Measurements from ENCODE around the gene RAB35.

RAB35 gene

GRCh38 chr12:120142231-120142877, 25.8 kb upstream of the RAB35 start:
- no peak overlapping the region for H3K4me3 ChIP-seq (ENCODE audit: low read depth, low read length)
- TF ChIP-seq CTCF (IDR thresholded peaks at IDR 0.05; ENCODE audit: low read depth, low read length) = no peak

- no peak overlapping the region for H3K4me3 ChIP-seq (ENCODE audit: low read depth, low read length)
- no peak for TF ChIP-seq CTCF (IDR thresholded peaks at IDR 0.05; ENCODE audit: low read depth, low read length)
Observed at GRCh38 chr12:120141336-120141735, 24.8 kb upstream of the RAB35 start.

- no peak overlapping the region for H3K4me3 ChIP-seq (ENCODE audit: low read depth, low read length)
- no peak for TF ChIP-seq CTCF (IDR thresholded peaks at IDR 0.05; ENCODE audit: low read depth, low read length)
Observed at GRCh38 chr12:120140603-120141002, 24.1 kb upstream of the RAB35 start.

GRCh38 chr12:120139958-120140357, 23.4 kb upstream of the RAB35 start:
- no peak for TF ChIP-seq CTCF (IDR thresholded peaks at IDR 0.05; ENCODE audit: low read depth, low read length)
- H3K4me3 ChIP-seq (ENCODE audit: low read depth, low read length) = no peak overlapping the region

GRCh38 chr12:120138366-120138765, 21.8 kb upstream of the RAB35 start:
- no peak for TF ChIP-seq CTCF (IDR thresholded peaks at IDR 0.05; ENCODE audit: low read depth, low read length)
- H3K4me3 ChIP-seq (ENCODE audit: low read depth, low read length) = no peak overlapping the region

GRCh38 chr12:120137833-120138232, 21.3 kb upstream of the RAB35 start:
- H3K4me3 ChIP-seq (ENCODE audit: low read depth, low read length) = no peak overlapping the region
- no peak for TF ChIP-seq CTCF (IDR thresholded peaks at IDR 0.05; ENCODE audit: low read depth, low read length)

GRCh38 chr12:120136093-120136770, 19.7 kb upstream of the RAB35 start:
- TF ChIP-seq CTCF (IDR thresholded peaks at IDR 0.05; ENCODE audit: low read depth, low read length) = no peak
- no peak overlapping the region for H3K4me3 ChIP-seq (ENCODE audit: low read depth, low read length)

Measured in WI38 (cell line).